ENCODE results near the gene UNC13D.

The UNC13D gene

DNA sequence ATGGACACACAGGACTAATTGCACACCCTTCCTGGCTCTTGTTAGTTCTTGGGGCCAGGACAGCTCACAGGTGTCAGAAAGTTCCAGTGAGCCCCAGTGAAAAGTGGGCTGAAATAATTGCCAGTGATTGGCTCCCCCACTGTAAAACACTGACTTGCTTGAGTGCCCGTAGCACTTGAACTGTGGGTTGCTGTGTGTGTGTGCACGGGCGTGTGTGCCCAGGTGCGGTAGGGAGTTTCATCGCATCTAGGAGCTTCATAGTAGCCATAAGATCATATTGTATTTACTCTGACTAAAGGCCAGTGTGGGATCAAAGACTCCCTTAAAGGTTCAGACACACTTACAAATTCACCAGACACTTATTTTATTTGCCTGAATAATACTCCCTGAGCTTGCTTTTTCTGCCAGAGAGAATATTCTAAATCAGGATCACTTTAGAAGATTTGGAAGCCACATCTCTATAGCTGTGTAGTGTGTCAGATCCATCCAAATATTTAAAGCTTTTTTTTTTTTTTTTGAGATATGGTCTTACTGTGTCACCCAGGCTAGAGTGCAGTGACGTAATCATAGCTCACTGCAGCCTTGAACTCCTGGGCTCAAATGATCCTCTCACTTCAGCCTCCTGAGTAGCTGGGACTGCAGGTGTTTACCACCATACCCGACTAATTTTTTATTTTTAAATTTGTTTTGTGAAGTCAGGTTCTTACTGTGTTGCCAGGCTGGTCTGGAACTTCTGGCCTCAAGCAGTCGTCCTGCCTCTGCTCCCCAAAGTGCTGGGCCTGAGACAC lies 48.2 kb downstream of the UNC13D start:
- no peak for TF ChIP-seq CTCF (IDR thresholded peaks at IDR 0.05; ENCODE audit: insufficient read depth, missing control alignments)
- FAIRE-seq (no peak), DNase-seq (ENCODE audit: insufficient read length, low spot score) (no peak)

DNA sequence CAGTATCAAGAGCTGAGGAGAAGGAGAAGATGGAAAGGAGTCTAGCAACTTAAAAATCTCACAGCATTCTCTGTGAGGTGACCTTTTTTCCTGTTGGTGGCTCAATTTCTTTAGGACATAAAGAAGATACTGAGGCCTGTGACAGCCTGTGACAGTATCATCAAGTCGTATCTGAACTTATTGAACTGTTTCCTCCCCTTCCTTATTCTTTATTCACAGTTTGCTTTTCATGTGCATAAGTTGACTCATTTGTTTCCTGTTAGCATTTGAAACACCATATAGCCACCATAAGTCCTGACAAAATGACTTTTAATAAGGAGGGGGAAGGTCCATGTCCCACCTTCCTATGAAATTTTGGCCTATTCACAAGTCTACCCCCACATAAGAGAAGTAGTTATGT lies 50.7 kb downstream of the UNC13D start:
- DNase-seq (ENCODE audit: insufficient read length, low spot score) = no peak
- TF ChIP-seq CTCF (IDR thresholded peaks at IDR 0.05; ENCODE audit: insufficient read depth, missing control alignments) = no peak
- FAIRE-seq = no peak

- DNase-seq (ENCODE audit: insufficient read length, low spot score) (no peak), FAIRE-seq (no peak)
- no peak for TF ChIP-seq CTCF (IDR thresholded peaks at IDR 0.05; ENCODE audit: insufficient read depth, missing control alignments)
These were observed 53.0 kb downstream of the UNC13D start for GRCh38 chr17:75791254-75791653.

- FAIRE-seq = no peak
- TF ChIP-seq CTCF (IDR thresholded peaks at IDR 0.05; ENCODE audit: insufficient read depth, missing control alignments) = no peak
- peak; percentile 42 for DNase-seq (ENCODE audit: insufficient read length, low spot score)
These were observed 59.0 kb downstream of the UNC13D start for GRCh38 chr17:75785016-75785890.

DNA sequence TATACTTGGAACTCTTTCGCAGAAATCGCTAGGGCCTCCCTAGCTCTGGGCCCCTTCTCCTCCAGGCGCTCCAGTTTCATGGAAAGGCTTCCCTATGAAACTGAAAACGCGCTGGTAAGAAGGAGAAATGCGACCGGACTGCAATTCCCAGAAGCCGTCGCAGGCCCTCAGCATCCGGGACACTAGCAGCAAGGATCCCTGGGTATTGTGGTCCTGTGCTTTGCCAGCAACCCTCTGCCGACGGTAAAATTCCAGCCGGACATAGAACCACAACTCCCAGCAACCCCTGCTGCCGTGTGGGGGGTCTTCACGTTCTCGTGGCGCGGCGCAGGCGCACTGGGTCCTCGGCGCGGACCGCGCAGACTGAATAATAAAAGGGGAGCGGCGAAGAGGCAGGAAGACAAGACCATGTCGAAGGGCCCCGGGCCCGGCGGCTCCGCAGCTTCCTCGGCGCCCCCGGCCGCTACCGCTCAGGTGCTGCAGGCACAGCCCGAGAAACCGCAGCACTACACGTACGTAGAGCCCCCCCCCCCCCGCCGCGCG lies 59.7 kb downstream of the UNC13D start, which contains the start of gene UNK:
Gene UNK (plus strand): TSS at position 334 of the 543 bp plus-strand sequence. CDS start 75 bp downstream, at position 409.
- TF ChIP-seq CTCF (IDR thresholded peaks at IDR 0.05; ENCODE audit: insufficient read depth, missing control alignments) = no peak
- no peak for FAIRE-seq
- DNase-seq (ENCODE audit: insufficient read length, low spot score) = peak; percentile 61

GRCh38 chr17:75783803-75784472 lies 60.3 kb downstream of the UNC13D start:
- DNase-seq (ENCODE audit: insufficient read length, low spot score) (no peak), FAIRE-seq (no peak)
- TF ChIP-seq CTCF (IDR thresholded peaks at IDR 0.05; ENCODE audit: insufficient read depth, missing control alignments) = no peak
